NCI-H2171 treated with DMSO at 0.1 percent for 48 hours (cell line): Measurements from ENCODE around the gene PCDH9.

Source experiments
- DNase-seq: peaks from one replicate; lab custom pipeline; 2025; lab: John Stamatoyannopoulos, UW

The PCDH9 gene

DNA sequence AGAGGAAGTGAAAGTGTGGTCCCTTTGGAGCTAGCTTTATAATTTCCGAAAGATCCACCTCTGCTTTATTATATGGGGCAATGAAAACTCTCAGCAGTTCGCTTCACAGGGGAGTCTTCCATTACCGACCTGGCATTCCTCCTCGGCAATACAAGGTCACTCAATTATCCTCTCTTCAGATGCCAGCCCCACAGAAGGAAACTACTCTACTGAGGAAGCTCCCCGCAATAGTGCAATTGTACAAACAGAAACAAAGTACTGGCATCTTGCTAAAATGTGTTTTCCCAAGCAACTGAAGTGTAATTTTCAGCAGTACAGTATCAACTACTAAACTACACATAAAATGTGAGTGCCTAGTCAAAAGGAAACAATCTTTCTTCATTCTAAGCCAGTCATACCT, 702.0 kb downstream of the PCDH9 start:
- no peak for DNase-seq

DNA sequence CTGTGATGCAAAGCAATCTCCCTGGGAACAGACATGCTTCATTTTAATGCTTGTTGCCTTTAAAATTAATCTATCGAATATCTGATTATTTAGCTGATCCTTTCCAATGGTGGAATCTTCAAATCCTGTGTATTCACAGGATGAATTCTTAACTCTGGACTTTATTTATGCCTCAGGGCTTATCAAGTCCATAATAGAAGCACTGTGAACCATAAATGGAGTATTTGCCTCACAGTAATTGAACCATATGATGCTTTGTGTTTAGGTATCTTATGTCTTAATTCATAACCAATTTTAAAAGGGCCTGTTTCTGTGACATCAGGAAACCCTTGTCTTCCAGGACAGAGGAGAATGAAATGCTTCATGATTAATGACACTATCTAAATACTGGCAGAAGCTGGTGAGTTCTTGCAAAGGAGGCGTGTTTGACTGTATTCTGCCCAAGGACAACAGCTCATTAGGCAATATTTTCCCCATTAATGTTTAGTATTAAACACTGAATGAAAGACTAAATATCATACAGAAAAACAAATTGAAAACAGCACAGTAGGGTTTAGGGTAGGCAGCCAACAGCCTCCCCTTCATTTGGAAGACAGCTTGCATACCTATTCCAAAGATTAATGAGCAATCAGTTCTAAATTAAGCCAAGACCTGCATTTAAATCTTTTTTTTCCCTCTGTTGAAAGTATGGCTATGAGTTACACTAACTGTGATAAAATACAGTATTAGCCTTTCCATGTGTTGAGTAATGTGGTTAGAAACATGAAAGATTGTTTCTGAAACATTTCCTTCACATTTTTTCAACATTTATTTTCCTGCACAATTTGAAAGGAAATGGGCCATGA, 709.4 kb downstream of the PCDH9 start:
- no peak for DNase-seq

DNA sequence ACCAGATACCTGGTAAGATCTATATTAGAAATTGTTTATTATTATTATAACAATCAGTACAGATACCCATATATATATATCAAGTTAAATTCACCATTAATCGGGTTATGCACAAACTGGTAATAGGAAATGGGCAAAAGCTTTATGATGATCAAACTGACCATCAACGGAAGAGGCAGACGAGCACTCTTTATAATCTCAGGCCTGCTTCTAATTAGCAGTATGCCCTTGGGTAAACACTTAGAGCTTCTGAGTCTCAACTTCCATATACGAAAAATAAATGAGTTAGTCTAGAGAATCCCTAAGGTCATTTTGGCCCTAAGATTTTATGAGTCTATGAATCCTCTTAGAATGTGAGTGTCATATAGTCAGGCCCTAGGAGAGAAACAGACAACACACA, 710.9 kb downstream of the PCDH9 start:
- DNase-seq = no peak

DNA sequence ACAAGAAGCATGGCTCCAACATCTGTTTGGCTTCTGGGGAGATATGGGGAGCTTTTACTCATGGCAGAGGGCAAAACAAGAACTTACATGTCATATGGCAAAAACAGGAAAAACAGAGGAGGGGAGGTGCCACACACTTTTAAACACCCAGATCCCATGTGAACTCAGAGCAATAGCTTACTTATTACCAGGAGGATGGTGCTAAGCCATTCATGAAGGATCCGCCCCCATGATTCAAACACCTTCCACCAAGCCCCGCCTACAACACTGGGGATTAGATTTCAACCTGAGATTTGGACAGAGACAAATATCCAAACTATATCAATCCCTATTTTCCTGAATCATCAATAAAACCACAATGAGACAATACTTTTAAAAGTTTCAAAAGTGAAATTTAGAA, 712.1 kb downstream of the PCDH9 start:
- DNase-seq = no peak

DNA sequence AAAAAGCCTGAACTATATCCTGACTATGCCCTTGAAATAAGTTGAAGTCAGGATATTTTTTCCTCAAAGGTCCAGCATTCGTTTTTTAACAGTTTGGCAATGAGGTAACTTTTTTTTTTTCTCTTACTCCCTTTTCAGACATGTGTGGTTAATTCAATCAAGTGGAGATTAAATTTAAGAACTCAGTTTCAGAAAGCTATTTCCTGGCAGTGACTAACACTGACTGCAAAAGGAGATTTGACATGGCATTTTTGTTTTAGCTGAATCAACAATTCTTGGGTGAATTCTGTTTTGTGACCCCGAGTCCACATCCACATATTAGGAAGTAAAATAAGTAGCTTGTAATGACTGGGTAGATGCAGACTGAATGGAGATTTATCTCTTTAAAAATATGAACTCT, 716.4 kb downstream of the PCDH9 start:
- no peak for DNase-seq

DNA sequence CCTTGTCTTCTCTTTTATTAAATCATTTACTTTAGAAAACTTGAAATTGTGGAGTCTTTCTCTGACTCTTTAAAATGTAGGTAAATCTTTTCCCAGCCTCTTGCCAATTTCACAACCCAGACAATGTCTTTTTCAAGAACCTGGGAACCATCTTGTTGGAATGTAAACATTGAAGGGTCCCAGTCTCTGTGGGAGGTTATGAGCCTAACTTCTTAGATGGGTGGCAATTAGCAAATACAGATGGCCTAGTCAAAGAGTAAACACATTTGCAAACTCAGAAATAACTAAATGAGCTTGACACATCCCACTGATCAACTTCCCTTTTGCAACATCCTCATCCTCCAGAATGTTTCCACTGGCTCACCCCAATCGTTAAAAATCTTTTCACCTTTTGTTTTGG, 721.0 kb downstream of the PCDH9 start:
- DNase-seq = no peak

DNA sequence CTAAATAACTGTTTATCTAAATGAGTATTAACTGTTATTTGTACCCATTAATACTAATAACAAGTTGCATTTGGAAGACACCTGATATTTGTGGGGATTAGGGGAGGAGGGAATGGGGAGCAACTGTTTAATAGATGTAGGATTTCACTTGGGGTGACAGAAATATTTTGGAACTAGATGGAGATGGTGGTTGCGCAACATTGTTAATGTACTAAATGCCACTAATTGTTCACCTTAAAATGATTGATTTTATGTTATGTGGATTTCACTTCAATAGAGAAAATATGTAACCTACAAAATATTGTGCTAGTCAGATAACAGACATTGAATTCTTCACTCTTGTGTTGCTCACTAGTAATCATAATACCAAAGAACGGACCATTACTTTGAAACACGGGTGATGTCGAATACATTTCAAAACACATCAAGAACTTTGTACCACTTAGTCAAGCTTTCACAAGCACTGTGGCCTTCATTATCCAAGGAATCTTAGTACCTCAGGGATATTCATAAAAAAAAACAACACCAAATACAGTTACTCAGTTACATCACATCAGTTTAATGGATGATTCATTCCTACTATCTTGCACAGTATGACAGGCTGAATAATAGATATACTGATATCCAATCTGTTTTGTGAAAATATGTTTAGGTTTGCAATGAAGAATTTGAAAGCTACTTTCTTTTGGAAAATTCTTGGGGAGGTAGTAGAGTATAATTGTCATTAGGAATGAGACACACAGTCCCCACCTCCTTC, 721.8 kb downstream of the PCDH9 start:
- no peak for DNase-seq

DNA sequence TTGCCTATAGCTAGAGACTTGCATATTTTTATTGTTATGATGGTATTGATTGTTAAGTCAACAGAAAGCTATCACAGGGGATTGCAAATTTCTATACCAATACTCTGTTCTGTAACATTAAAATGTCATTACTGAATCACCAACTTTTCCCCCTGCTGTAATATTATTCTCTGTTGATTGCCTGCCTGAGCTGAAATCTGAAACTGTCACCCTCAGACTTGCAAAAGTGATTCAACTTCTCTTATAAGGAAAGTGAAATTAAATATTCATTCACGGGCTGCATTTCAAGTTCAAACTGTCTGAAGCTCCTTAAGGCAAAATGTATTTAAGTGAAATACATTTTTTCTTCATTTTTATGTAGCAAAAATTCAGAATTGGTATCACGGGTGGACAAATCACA, 723.2 kb downstream of the PCDH9 start:
- peak; percentile 32 for DNase-seq

DNA sequence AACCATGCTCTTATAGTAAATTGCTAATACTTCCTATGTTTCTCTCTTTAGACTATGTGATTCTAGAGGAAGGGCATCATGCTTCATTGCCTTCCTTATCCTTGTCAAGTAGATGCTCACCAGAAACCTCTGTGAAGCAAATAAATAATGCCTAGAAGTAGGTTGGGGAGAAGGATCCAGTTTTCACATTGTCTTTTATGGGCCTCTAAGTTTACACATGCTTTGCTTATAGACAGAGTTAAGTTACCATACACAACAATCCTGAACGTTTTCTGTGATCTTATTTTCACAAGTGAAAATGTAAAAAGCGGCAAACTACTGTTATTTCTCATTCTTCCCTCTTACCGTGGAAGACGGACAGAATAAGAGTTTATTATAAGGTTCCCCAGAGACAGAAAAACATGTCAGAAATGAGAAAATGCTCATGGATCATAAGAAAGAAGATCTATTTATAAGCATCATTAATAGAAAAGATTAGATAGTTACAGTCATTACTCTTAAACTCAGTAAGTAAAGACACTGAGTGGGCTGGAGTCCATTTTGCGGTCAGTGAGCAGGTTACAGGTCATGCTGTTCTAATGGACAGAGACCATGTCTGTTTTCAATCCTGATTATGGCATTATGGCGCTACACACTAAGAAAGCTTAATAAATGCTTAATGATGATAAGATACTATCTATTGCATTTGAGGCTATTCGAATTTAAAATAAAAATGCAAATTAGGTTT, 723.9 kb downstream of the PCDH9 start:
- no peak for DNase-seq

DNA sequence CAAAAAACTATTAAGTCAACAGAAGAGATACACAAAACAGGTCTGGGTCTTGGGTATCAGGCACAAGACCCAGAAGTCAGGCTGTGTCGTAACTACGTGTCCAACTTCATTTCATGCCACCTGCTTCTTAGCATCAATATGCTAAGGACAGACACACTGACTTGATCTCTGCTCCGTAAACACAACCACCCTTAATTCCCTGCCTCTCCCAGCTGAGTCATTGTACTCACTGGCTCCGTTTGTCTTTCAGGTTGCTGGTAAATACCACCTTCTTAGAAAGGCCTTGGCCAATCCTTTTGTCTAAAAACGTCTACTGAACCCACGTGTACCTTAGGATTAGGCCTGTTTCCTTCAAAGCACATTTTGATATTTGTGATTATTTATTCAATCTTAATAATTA, 726.2 kb downstream of the PCDH9 start:
- DNase-seq = no peak

DNA sequence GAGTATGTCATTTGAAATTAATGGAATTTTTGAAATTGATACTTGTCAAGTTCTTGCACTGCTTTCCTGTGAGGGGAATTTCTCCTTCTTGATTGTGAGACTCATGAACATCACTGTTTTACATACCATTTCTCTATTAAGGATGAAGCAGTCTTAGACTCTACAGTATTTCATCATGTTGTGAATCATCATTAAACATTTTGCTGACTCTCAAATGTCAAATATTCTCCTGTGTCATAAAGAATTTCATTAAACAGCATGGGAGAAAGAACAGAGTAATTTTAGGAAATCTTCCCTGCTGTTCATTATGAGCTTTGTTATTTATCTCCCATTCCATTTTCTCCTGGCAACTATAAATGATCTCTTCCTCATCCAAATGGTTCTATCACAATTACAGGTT, 729.0 kb downstream of the PCDH9 start:
- no peak for DNase-seq

DNA sequence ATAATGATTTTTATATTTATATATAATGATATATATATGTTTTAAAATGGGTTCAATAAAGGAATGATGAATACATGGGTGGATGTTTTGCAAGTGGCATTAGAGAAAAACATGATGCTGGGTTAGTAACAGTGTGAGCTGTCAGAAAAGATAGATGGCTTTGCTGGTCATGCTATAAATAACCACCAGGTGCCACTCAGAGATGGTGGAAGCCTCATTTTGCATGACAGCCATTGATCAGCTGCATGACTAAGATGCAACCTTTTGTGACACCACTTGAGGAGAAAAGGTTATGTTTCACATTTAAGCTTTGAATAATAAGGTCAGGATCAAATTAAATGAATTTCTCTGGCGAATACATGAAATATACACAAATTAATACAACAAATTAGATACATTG, 737.7 kb downstream of the PCDH9 start:
- peak; percentile 69 for DNase-seq

DNA sequence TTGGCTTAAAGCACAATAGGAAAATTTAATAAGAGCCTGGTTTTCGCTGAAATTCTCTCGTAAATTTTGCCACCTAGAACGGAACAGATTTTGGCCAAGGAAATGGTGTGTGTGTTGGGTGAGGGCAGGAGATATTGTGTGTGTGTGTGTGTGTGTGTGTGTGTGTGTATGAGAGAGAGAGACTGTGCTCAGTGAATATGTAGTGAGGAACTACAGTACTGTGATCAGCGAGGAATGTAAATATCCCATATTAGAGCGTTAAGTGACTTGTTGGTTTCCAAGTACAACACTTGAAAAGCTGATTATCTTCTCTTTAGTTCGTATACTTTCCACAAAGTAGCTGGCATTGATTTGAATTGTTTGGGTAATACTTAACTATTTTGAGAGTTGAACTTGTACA, 738.9 kb downstream of the PCDH9 start:
- no peak for DNase-seq

DNA sequence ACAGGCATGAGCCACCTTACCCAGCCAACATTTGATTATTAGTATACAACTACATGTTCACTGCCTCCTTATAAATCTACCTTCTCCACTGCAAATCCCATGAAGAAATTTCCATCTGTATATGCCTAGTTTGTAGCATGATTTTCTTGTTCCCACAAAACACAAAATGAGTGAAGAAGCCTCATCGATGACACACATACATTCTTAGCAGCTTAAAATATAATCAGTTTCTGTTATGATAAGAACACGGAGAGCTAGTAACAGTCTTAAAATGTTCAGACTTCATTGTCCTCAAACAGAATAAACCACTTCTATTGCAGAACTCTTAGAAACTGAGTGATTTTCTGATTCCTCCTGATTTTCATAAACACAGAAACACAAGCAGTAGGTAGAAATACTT, 740.5 kb downstream of the PCDH9 start:
- DNase-seq = no peak

DNA sequence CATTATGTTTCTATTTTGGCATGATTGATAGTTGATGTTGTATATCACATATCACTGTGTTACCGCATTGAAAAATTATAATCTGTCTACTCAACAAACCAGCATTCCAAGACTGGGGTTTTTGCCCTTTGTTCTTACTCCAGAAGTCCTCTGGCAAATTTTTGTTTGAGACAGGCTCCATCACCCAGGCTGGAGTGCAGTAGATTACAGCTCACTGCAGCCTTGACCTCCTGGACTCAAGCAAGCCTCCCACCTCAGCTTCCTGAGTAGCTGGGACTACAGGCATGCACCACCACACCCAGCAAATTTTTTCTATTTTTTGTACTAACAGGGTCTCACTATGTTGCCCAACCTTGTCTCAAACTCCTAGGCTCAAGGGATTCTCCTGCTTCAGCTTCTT, 741.0 kb downstream of the PCDH9 start:
- no peak for DNase-seq

DNA sequence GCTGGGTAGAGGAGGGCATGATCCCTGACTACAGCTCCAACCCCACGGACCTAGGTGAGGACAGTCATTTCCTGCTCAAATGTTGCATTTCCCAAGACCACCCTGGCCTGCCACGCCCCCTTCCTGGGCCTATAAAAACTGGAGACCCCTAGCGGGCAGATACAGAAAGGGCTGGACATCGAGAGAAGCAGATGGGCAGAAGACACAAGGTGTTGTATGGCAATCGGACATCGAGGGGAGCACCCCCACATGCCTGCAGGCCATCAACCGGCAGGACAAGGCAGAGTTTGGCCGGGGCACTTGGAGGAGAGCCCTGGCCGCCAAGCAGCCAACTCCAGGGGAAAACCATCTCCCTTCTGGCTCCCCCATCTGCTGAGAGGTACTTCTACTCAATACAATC, 746.4 kb downstream of the PCDH9 start:
- DNase-seq = no peak

DNA sequence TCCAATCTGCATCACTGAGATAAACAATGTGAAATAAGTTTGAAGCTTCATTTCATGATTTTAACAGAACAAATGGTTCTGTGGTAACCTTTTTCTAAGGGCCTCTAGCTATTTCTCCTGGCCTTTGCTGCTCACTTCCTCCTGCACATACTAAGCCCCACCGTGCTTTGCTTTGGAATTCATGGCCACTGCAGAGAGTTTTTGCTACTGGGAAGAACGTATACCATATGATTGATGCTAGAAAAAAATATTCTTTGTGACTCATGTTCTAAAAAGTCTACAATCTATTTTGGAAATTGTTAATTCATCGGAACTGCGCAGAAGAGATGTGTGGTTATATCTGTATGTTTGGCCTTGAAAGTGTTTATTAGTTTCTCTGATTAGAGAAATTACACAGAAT, 747.3 kb downstream of the PCDH9 start:
- no peak for DNase-seq

DNA sequence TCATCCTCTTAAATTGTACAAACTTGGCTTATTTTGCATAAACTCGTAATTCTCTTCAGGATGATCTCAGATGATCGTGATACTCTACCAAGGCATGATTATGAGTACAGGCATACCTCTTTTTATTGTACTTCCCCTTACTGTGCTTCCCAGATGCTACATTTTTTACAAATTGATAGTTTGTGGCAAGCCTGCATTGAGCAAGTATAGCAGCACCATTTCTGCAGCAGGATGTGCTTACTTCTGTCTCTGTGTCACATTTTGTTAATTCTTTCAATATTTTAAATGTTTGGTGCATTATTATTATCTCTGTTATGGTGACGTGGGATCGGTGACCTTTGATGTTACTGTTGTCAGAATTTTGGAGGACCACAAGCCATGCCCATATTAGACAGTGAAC, 752.3 kb downstream of the PCDH9 start:
- DNase-seq = no peak

DNA sequence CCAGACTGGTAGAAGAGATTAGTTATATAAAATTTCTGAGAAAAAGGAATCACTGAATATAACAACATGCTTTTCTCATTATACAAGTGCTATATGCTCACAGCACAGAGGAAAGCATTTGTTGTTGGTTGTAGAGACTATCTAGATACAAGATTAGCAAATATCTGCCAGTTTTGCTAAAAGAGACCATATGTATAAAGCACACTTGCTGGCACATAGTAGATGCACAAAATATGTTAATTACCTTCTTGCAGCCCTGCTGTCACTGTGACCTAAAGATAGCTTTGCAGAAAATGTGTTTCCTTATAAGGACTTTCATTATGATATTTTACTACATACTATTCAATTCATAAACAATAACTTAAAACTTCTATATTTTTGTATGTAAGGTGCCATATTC, 755.1 kb downstream of the PCDH9 start:
- DNase-seq = no peak

DNA sequence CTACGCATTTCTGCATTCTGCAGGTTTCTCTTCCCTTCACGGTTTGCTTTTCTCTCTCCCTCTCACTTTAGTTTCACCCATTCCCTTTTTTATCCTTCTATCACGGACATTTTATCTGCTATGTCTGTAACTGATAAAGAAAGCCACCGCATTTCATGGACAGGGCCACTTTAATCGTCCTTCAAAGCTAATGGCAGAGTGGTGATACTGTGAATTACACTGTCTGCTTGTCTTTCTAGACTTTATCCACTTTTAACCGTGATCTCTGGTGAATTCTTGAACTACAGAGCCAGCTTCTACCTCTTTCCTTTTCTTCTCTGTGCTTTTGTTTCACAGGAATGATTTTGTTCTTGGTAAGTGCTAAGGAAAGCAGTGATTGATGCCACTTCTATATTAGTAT, 760.4 kb downstream of the PCDH9 start:
- DNase-seq = no peak

DNA sequence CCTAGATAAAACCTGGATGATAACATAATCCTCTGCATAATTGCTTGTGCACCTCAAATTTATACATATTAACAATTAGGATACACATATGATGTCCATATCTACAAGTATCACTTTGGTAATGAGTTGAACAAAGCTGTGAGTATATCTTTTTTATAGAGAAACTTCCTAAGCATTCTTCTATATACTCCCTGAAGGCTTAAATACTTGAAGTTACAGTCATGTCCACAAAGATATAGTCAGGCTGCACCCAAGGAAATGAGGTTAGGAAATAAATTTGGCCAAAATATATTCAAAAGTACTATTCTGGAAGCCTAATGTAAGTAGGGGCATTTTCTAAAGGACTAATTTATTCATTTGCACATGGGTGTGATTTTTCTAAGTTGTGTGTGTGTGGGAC, 761.5 kb downstream of the PCDH9 start:
- DNase-seq = no peak

DNA sequence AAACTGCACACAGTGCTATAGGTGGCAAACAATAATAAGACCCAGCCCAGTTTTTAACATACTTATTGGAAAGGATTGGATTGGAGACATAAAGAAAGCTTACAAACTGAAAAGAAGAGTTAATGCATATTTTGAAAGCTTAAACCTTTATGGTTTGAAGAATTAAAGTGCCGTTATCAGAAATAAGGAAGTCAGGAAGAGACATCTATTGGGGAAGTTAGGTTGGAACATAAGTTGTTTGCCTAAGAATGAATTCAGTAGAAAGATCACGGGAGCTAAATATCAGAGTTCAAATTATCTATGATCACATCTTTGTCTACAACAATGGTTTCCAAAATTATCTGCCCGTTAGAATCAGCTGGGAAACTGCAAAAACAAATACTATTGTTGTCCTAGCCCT, 767.9 kb downstream of the PCDH9 start:
- DNase-seq = no peak

DNA sequence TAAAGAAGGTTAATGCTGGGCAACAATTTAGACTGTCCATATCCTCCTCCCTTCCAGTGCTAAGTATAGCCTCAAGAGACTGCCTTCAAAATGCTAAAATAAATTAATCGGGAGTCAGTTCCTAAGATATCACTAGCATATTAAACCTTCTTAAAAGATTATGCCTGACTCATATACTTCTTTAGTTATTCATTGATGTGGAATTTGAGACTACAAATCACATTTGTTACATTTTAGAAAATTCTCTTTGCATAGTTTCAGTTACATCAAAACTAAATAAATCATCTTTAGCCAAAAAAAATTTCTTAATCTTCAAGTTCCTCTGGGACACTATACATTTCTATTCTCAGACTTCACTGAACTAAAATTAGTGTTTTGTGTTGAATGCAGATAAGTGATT, 769.1 kb downstream of the PCDH9 start:
- DNase-seq = no peak
